HG02588 (cell line): ENCODE data around the gene OR2M2.

ENCODE experiments used
- ATAC-seq: cut with Tn5 transposase; IDR thresholded peaks from one replicate; pipeline ENCODE4 v1.9.1; 2021; ENCODE audit warnings: mild to moderate bottlenecking, moderate library complexity; ENCODE audit not compliant: unreplicated experiment

Gene OR2M2, protein sequence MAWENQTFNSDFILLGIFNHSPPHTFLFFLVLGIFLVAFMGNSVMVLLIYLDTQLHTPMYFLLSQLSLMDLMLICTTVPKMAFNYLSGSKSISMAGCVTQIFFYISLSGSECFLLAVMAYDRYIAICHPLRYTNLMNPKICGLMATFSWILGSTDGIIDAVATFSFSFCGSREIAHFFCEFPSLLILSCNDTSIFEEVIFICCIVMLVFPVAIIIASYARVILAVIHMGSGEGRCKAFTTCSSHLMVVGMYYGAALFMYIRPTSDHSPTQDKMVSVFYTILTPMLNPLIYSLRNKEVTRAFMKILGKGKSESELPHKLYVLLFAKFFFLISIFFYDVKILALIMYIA

DNA sequence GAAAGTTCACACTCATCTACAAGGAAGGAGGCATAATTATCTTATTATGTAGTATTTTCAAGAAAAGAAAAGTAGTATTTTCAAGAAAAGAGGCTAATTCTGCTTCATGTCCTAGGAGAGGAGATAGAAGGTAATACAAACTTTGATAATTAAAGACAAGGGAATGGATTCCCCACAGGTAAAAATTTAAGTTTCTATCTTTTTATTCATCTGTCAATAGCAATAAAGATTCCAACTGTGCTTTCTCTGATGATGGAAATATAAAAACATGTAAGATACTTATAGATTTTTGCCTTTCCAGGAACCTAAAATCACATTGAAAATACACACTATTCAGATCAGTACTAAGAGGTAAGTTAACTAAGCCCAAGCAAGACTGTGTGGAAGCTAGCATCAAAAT, at the start of gene OR2M2:
OR2M2 (plus strand) TSS at position 301 of the 400 bp plus-strand sequence. CDS start 5,165 bp downstream, outside the sequence.
- no peak for ATAC-seq

DNA sequence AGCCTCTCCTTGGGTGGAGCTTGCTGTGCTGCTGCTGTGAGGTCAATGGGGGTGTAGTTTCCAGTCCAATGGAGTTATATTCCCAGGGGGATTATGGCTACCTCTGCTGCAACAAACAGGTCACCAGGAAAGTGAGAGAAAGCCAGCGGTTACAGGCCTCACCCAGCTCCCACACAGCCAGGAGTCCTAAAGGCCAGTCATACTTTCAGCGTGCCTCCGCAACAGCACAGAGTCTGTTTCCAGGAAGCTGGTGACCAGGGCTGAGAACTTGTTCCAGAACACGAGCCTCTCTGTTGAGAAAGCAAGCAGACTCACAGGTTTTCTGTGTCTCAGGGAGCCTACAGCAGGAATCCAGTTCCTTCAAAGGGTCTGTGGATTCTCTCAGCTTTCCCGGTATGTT, 47.0 kb upstream of the OR2M2 start:
- no peak for ATAC-seq

DNA sequence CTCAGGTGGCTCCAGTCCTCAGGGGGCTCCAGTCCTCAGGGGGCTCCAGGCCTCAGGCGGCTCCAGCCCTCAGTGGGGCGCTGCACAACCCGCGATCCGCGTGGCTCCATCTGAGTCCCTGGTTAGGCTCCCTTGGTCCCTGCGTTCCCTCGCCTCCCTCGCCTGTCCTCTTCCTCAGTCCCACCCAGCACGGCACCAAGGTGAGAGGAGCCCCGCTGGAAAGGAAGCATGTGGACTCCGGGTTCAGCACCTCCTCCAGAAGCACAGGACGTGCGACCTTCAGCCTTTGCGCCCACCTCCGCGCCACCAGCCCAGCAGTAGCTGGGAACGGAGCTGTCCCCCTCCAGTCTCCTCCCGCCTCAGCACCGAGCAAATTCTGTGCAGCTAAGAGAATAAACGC, 37.8 kb upstream of the OR2M2 start:
- ATAC-seq = no peak

DNA sequence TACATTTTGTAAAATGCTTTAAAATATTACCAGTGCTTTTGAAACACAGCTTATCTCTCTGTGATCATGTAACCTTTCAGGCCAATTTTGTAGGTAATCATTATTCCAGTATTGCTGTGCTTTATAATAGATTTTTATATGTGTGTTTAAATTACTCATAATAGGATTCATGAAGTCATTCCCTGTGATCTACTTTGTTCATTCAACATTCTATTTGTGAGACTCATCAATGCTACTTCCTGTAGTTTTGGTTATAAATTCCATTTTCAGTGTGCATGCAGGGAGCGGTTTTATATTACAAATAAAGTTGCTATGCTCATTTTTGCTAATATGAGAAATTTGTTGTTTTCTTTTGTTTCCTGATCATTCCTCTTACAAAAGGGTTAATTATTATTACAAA, 33.8 kb upstream of the OR2M2 start:
- no peak for ATAC-seq

DNA sequence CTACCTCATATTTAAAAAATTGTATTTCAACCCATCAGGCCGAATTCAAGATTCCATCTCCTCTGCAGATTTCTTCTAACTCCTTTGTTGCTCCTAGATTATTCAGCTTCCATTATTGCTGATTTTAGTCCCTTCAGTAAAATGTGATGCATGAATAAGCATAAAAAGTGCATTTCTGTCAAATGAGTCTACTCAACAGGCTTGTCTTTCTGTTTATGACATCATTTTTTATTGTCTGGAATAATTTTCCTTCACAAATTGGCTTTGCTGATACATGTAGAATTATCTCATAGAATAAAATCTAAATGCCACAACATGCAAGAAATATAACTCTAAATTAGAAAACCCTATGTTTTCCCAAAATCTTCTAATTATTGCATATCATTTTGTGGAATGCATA, 31.3 kb upstream of the OR2M2 start:
- no peak for ATAC-seq

DNA sequence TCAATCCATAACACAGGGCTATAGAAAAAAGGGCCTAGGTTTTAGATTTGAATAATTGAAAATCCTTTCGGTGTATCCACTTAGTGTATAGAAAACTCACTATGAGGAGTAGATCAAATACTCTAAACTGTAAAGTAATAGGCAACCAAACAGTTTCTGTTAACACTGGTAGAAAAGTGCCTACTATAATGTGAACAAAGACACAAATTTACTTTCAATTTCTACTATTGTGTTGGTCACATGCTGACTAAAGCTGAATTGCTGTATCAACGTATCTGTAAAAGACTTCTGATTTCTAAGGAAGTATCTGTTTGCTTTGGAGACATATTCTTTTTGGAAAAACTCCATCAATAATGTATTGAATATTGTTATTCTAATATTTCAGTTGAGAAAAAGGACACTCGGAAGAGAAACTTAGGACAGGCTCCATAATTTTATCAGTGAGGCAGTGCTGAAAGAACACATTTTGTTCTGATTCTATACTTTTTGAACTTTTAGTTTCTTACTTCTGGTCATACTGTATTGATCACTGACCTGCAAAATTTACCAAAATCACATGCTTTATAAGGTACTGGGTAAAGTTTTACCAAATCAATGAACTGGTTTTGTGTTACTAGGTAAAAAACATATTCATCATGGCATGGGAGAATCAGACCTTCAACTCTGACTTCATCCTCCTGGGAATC, 30.0 kb upstream of the OR2M2 start, which contains the start of gene OR2M5:
OR2M5 (plus strand) TSS at position 636 of the 686 bp plus-strand sequence; CDS start at position 636, 0 bp downstream.
- ATAC-seq = no peak

DNA sequence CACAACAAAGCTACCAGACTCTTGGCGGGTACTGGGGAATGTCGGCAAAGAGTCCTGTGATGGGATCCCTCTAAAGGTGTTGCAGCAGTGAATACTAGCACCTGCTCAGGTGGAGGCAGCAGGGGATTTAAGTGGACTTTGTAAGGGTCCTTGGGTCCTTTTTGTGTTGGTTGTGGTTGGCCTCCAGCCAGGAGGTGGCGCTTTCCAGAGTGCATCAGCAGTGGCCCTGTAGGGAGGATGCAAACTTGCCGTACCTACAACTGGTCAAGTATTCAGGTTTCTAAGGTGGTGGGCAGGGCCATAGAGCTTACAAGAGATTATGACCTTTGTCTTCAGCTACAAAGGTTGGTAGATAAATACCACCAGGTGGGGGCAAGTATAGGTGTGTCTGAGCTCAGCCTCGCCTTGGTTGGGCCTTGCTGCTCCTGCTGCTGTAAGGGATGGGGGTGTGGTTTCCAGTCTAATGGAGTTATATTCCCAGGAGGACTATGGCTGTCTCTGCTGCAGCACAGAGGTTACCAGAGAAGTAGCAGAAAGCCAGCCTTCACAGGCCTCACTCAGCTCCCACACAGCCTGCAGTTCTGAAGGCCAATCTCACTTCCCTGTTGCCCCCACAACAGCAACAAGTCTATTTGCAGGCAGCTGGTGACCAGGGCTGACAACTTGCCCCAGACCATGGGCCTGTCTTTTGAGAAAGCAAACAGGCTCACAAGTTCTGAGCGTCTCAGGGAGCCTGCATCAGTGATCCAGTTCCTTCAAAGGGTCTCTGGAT, 22.4 kb upstream of the OR2M2 start:
- ATAC-seq = no peak

DNA sequence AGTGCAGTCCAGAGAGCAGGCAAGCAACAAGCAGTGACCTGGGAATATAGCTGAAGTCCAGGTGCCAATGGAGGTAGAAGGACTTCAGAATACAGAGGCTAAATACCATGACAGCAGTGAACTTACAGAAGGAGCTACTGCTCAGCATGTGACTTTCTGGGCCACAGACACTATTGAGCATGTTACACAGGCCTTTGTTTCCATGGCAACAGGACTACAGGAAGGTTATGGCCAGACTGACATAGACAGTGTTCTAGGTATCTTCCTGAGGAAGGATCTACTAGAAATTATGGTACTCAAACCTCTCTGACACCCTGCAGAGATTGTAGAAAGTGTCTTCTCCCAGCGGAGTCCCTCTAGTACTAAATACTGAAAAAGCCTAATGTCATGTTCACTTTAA, 18.7 kb upstream of the OR2M2 start:
- no peak for ATAC-seq

DNA sequence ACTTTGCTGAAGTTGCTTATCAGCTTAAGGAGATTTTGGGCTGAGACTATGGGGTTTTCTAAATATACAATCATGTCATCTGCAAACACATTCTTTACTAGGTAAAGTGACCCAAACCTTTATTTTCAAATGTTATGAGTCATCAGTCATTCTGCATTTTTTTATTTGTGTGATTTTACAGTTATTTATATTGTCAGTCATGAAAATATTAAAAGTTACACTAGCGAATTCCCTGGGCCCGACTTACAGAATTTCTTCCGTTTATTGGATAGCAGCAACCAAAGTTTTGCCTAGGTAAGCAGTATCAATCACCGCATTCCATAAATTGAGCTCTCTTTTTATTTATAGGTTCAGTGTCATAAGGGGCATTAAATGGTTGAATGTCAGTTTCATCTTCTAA, 15.9 kb upstream of the OR2M2 start:
- ATAC-seq = no peak

DNA sequence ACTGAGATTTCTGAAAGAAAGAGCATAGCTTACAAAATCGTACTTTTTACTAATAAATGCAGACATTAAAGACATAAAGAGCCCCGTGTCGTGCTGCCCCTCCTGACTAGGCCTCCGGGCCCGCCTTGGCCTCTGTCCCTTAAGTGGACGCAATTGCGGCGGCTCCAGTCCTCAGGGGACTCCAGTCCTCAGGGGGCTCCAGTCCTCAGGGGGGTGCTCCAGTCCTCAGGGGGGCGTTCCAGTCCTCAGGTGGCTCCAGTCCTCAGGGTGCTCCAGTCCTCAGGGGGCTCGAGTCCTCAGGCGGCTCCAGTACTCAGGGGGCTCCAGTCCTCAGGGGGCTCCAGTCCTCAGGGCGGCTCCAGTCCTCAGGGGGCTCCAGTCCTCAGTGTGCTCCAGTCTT, 10.6 kb upstream of the OR2M2 start:
- ATAC-seq = no peak

DNA sequence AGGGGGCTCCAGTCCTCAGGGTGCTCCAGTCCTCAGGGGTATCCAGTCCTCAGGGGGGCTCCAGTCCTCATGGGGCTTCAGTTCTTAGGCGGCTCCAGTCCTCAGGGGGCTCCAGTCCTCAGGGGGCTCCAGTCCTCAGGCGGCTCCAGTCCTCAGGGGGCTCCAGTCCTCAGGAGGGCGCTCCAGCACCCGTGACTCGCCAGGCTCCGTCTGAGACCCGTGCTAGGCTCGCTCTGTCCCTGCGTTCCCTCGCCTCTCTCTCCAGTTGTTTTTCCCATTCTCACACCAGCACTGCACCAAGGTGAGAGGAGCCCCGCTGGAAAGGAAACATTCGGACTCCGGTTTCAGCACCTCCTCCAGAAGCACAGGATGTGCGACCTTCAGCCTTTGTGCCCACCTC, 9.4 kb upstream of the OR2M2 start:
- ATAC-seq = no peak

DNA sequence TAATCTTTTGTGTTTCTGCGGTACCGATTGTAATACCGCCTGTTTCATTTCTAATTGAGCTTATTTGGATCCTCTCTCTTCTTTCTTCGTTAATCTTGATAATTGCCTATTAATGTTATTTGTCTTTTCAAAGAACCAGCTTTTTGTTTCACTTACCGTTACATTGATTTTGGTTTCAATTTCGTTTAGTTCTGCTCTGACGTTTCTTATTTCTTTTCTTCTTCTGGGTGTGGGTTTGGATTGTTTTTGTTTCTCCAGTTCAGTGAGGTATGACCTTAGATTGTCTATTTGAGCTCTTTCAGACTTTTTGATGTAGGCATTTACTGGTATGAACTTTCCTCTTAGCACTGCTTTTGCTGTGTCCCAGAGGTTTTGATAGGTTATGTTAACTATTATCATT, 9.4 kb downstream of the OR2M2 start:
- ATAC-seq = no peak

DNA sequence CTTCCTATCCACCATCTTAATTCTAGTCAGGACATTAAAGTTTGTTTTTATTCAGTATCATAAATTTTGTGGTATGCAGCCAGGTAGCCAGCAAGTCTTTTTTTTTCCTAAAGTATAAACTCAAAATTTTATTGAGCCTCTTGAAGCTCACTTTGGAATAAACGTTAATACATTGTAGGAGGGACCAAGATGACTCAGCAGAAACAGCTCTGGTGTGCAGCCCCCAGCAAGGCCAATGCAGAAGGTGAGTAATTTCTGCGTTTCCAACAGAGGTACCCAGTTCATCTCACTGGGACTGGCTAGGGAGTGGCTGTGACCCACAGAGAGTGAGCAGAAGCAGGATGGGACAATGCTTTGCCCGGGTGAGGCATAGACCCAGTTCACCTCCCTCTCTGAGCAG, 12.7 kb downstream of the OR2M2 start:
- ATAC-seq = no peak

DNA sequence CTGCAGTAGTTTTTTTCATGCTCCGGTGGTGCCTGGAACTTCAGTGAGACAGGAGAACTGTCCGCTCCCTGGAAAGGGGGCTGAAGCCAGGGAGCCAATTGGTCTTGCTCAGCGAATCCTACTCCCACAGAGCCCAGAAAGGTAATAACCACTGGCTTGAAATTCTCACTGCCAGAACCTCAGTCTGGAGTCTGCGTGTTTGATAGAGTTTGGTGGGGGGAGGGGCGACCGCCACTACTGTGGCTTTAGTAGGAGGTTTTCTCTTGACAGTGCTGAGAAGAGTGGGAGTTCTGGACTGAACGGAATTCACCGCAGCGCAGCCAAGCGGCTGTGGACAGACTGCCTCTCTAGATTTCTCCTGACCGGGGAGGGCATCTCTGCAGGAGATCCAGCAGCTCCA, 14.4 kb downstream of the OR2M2 start:
- no peak for ATAC-seq

DNA sequence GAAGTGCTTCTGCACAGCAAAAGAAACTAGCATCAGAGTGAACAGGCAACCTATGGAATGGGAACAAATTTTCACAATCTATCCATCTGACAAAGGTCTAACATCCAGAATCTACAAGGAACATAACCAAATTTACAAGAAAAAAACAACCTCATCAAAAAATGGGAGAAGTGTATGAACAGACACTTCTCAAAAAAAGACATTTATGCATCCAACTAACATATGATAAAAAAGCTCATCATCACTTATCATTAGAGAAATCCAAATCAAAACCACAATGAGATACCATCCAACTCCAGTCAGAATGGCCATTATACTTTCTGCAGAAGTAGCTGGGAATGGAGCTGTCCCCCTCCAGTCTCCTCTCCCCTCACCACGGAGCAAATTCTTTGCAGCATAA, 19.5 kb downstream of the OR2M2 start:
- no peak for ATAC-seq

DNA sequence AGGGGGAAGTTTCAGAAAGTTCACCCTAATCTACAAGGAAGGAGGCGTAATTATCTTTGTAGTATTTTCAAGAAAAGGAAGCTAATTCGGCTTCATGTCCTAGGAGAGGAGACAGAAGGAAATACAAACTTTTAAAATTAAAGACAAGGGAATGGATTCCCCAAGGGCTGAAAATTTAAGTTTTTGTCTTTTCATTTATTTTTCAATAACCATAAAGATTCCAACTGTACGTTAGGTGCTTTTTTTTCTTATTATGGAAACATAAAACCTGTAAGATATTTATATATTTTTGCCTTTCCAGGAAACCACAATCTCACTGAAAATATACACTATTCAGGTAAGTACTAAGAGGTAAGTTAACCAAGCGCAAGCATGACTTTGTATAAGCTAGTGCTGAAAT, 22.3 kb downstream of the OR2M2 start, which contains the start of gene OR2M3:
OR2M3 (plus strand) TSS at position 301 of the 400 bp plus-strand sequence. CDS start 5,803 bp downstream, outside the sequence.
- ATAC-seq = no peak

DNA sequence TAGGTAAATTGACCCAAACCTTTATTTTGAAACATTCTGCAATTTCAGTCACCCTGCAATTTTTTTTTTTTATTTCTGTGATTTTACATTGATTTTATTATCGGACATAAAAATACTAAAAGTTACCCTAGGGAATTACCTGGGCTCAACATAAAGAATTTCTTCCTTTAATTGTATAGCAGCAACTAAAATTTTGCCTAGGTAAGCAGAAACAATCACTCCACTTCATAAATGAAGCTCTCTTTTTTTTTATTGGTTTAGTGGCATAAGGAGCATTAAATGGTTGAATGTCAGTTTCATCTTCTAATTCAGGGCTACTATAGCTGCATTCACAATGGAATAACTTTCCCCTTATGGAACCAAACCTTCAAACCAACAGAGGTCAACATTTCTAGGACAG, 41.3 kb downstream of the OR2M2 start:
- ATAC-seq = no peak

DNA sequence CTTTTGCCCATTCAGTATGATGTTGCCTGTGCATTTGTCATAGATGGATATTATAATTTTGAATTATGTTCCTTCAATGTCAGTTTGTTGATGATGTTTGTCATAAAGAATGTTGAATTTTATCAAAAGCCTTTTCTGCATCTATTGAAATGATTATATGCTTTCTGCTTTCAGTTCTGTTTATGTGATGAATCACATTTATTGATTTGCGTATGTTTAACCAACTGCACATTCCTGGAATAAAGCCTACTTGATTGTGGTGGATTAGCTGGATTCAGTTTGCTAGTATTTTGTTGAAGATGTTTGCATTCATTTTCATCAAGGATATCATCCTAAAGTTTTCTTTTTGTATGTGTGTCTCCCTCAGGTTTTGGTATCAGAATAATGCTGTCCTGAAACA, 50.9 kb downstream of the OR2M2 start:
- ATAC-seq = no peak

DNA sequence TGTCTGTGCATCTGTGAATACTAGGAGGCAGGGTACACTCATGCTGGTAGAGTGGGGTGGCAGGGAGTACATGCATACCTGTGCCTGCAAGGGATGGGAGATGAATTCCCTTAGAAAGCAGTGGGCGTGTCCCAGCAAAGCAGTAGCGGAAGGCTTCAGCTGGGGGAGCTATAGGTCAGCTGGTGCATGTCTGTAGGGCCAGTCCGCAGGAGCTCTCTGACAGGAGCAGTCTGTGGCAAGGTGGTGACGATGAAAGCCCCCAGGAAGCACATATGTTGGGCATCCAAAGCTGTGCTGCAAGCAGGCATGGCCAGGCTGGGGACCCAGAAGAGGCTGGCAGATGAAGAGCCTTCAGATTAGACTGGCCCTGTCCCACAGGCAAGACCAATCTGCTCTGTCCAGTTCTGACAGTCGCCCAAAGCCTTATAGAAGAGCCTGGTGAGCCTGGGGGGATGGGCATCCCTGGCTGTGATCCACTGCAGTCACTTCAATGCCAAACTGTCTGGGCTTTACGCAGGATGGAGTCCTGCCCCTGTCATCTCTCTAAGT, 54.8 kb downstream of the OR2M2 start:
- no peak for ATAC-seq
